ENCODE data around the gene CD300A.

Gene CD300A

GRCh38 chr17:74446551-74447500 is 19.6 kb upstream of the CD300A start:
- no peak for TF ChIP-seq CTCF (IDR thresholded peaks at IDR 0.05; ENCODE audit: low read depth, low read length)
- H3K4me3 ChIP-seq (ENCODE audit: low read depth, low read length): no peak overlapping the region

GRCh38 chr17:74447628-74448159 is 18.7 kb upstream of the CD300A start:
- no peak overlapping the region for H3K4me3 ChIP-seq (ENCODE audit: low read depth, low read length)
- TF ChIP-seq CTCF (IDR thresholded peaks at IDR 0.05; ENCODE audit: low read depth, low read length): no peak

GRCh38 chr17:74448756-74449155 is 17.7 kb upstream of the CD300A start:
- no peak for TF ChIP-seq CTCF (IDR thresholded peaks at IDR 0.05; ENCODE audit: low read depth, low read length)
- no peak overlapping the region for H3K4me3 ChIP-seq (ENCODE audit: low read depth, low read length)

GRCh38 chr17:74449306-74449705 is 17.1 kb upstream of the CD300A start:
- no peak overlapping the region for H3K4me3 ChIP-seq (ENCODE audit: low read depth, low read length)
- TF ChIP-seq CTCF (IDR thresholded peaks at IDR 0.05; ENCODE audit: low read depth, low read length): no peak

- no peak overlapping the region for H3K4me3 ChIP-seq (ENCODE audit: low read depth, low read length)
- no peak for TF ChIP-seq CTCF (IDR thresholded peaks at IDR 0.05; ENCODE audit: low read depth, low read length)
Measured at GRCh38 chr17:74449773-74450172, 16.7 kb upstream of the CD300A start.

- no peak for TF ChIP-seq CTCF (IDR thresholded peaks at IDR 0.05; ENCODE audit: low read depth, low read length)
- no peak overlapping the region for H3K4me3 ChIP-seq (ENCODE audit: low read depth, low read length)
Measured at GRCh38 chr17:74450231-74450630, 16.2 kb upstream of the CD300A start.

- TF ChIP-seq CTCF (IDR thresholded peaks at IDR 0.05; ENCODE audit: low read depth, low read length): no peak
- no peak overlapping the region for H3K4me3 ChIP-seq (ENCODE audit: low read depth, low read length)
Measured at GRCh38 chr17:74450925-74451403, 15.5 kb upstream of the CD300A start.
